ENCODE data around the gene SEMA6B. TPM values are rescaled to one million over a fixed set of nuclear protein-coding genes. Genes with fewer than 3 reads are reported as not detected.
A peak's percentile ranks its signal among the peaks of the same experiment; 100 is the strongest.

SEMA6B gene
- polyA plus RNA-seq, 1 of the 3 experiments (the other 2 are of a cell fraction), result 3.7 TPM

- Histone ChIP-seq H4K20me1 (ENCODE audit: insufficient read depth) (no peaks in the 10 kb centered on the region), H3K9ac (no peak overlapping the region), H2AFZ (ENCODE audit: low read depth) (no peak overlapping the region), H3K79me2 (ENCODE audit: insufficient read depth) (no peaks in the 10 kb centered on the region), H3K9me2 (no peaks in the 10 kb centered on the region), H3K27me3 (ENCODE audit: insufficient read depth) (peaks cover 25% of the 10 kb centered on the region; the same call in 1 of the 2 replicates), H3K27ac (ENCODE audit: low read depth in 2 of 2, low read length in 1 of 2) (no peak overlapping the region), H3K36me3 (replicated peaks in 1 of 2; ENCODE audit: control insufficient read depth in 1 of 2, insufficient read depth in 2 of 2, low read length in 1 of 2) (no peaks in the 10 kb centered on the region), H3K4me1 (ENCODE audit: control insufficient read depth in 1 of 2, insufficient read depth in 2 of 2, low read depth in 1 of 2, low read length in 1 of 2) (peaks cover 0 to 3% of the 10 kb centered on the region in 2 experiments; a peak in 1 of 4 replicates), H3K9me3 (no peaks in the 10 kb centered on the region), H3F3A (replicated peaks; ENCODE audit: insufficient read depth) (peaks cover 3% of the 10 kb centered on the region), H3K4me2 (no peak overlapping the region), H3K4me3 (ENCODE audit: low read depth in 2 of 2, low read length in 1 of 2) (no peak overlapping the region)
- CTCF ChIA-PET, result interaction anchor here (0.6 to 2.3 kb wide), 3 partner anchors 11 to 36 kb away, joined by 4 to 14 read pairs (median 5); no protein-coding TSS in a partner anchor
- no peak for TF ChIP-seq FOXJ3 (CRISPR knock-in tag; IDR thresholded peaks at IDR 0.05)
- no peak for TF ChIP-seq MXI1 (IDR thresholded peaks at IDR 0.05; ENCODE audit: low read depth, low read length)
- no peak for TF ChIP-seq CTCF (IDR thresholded peaks at IDR 0.05)
- TF ChIP-seq SIN3A (IDR thresholded peaks at IDR 0.05; ENCODE audit: borderline replicate concordance, low read depth, low read length), result no peak
- no peak for TF ChIP-seq ELF1 (IDR thresholded peaks at IDR 0.05)
- no peak for TF ChIP-seq GABPA (IDR thresholded peaks at IDR 0.05; ENCODE audit: low read depth)
- TF ChIP-seq USF2 (IDR thresholded peaks at IDR 0.05; ENCODE audit: borderline replicate concordance, low read depth, low read length), result no peak
- no peak for TF ChIP-seq JUND (IDR thresholded peaks at IDR 0.05)
- no peak for TF ChIP-seq CHD2 (IDR thresholded peaks at IDR 0.05; ENCODE audit: low read length, partially characterized antibody)
- TF ChIP-seq RAD21 (IDR thresholded peaks at IDR 0.05; ENCODE audit: low read length), result no peak
- POLR2A ChIA-PET, result no interaction called here
- DNase-seq, result no peak
- 38% methylated on average over 10 of the region's 10 CpGs for WGBS (ENCODE audit: low lambda C conversion rate)
Measured at GRCh38 chr19:4600082-4600481, 40.6 kb upstream of the SEMA6B start.

- no peak overlapping the region for H3K4me3 ChIP-seq (ENCODE audit: low read depth in 2 of 2, low read length in 1 of 2)
- peaks cover 25% of the 10 kb centered on the region; the same call in 1 of the 2 replicates for H3K27me3 ChIP-seq (ENCODE audit: insufficient read depth)
- ChIA-PET CTCF (interaction anchor here (1.5 to 8.1 kb wide), 4 partner anchors 9 to 38 kb away, joined by 5 to 46 read pairs (median 10); no protein-coding TSS in a partner anchor), POLR2A (no interaction called here)
- H3K27ac ChIP-seq (ENCODE audit: low read depth in 2 of 2, low read length in 1 of 2), result no peak overlapping the region
- no peaks in the 10 kb centered on the region for H3K9me2 ChIP-seq
- H3K9ac ChIP-seq, result no peak overlapping the region
- 0% methylated on average over 4 of the region's 17 CpGs for whole genome bisulfite sequencing (ENCODE audit: low lambda C conversion rate)
- TF ChIP-seq USF2 (IDR thresholded peaks at IDR 0.05; ENCODE audit: borderline replicate concordance, low read depth, low read length) (no peak), RFX5 (IDR thresholded peaks at IDR 0.05; ENCODE audit: low read length) (no peak), MEF2A (IDR thresholded peaks at IDR 0.05; ENCODE audit: borderline replicate concordance, low read depth) (no peak), MAX (IDR thresholded peaks at IDR 0.05; ENCODE audit: low read depth) (no peak), EP300 (IDR thresholded peaks at IDR 0.05; ENCODE audit: borderline replicate concordance in 1 of 2, low read depth in 1 of 2, low read length in 1 of 2) (no peak), RXRA (IDR thresholded peaks at IDR 0.05; ENCODE audit: borderline replicate concordance, low read depth) (no peak)
- H3K9me3 ChIP-seq, result no peaks in the 10 kb centered on the region
- no peaks in the 10 kb centered on the region for H4K20me1 ChIP-seq (ENCODE audit: insufficient read depth)
- H2AFZ ChIP-seq (ENCODE audit: low read depth), result no peak overlapping the region
- H3F3A ChIP-seq (replicated peaks; ENCODE audit: insufficient read depth), result peaks cover 3% of the 10 kb centered on the region
- H3K79me2 ChIP-seq (ENCODE audit: insufficient read depth), result no peaks in the 10 kb centered on the region
- H3K4me1 ChIP-seq (ENCODE audit: control insufficient read depth in 1 of 2, insufficient read depth in 2 of 2, low read depth in 1 of 2, low read length in 1 of 2), result peaks cover 0 to 3% of the 10 kb centered on the region in 2 experiments; a peak in 1 of 4 replicates
- DNase-seq, result no peak
- no peaks in the 10 kb centered on the region for H3K36me3 ChIP-seq (replicated peaks in 1 of 2; ENCODE audit: control insufficient read depth in 1 of 2, insufficient read depth in 2 of 2, low read length in 1 of 2)
- H3K4me2 ChIP-seq, result peak overlapping the region; percentile 52; the same call in 1 of the 2 replicates
Measured at GRCh38 chr19:4598712-4599111, 39.2 kb upstream of the SEMA6B start.
